H9 (cell line): ENCODE results near the gene SPRN. TPM values are rescaled to one million over a fixed set of nuclear protein-coding genes. Genes with fewer than 3 reads are reported as not detected.

Source experiments
- DNase-seq: peaks from one replicate; pipeline ENCODE4 v3.0.0-alpha.2; 2017
- H2AFZ ChIP-seq: one replicate; pipeline ENCODE4 v1.6.1; 2013; ENCODE audit warnings: mild to moderate bottlenecking, low read length, control low read depth, moderate library complexity
- H2AK5ac ChIP-seq: 2 replicates; pipeline ENCODE4 v1.6.1; 2013; ENCODE audit warnings: low read length, control low read depth, mixed read lengths; ENCODE audit not compliant: insufficient read length
- H2BK120ac ChIP-seq: one replicate; pipeline ENCODE4 v1.6.1; 2013; ENCODE audit warnings: low read depth, mild to moderate bottlenecking, low read length, control low read depth, inconsistent platforms; ENCODE audit not compliant: poor library complexity, severe bottlenecking
- H2BK12ac ChIP-seq: 2 replicates; pipeline ENCODE4 v1.6.1; 2013; ENCODE audit warnings: low read length, control low read depth, mixed read lengths, low read depth; ENCODE audit not compliant: insufficient read length
- H2BK15ac ChIP-seq: 2 replicates; pipeline ENCODE4 v1.6.1; 2013; ENCODE audit warnings: low read depth, low read length, control low read depth
- H2BK20ac ChIP-seq: one replicate; pipeline ENCODE4 v1.6.1; 2013; ENCODE audit warnings: low read depth, mild to moderate bottlenecking, low read length, control low read depth, inconsistent platforms; ENCODE audit not compliant: poor library complexity, severe bottlenecking
- H2BK5ac ChIP-seq: 2 replicates; pipeline ENCODE4 v1.6.1; 2013; ENCODE audit warnings: low read length, control low read depth, mixed read lengths; ENCODE audit not compliant: insufficient read length
- H3K14ac ChIP-seq: 2 replicates; pipeline ENCODE4 v1.6.1; 2013; ENCODE audit warnings: low read length, control low read depth; ENCODE audit not compliant: insufficient read depth
- H3K18ac ChIP-seq: 2 replicates; pipeline ENCODE4 v1.6.1; 2013; ENCODE audit warnings: low read depth, mild to moderate bottlenecking, mixed read lengths, low read length, control low read depth; ENCODE audit not compliant: insufficient read length
- H3K23ac ChIP-seq: 2 replicates; pipeline ENCODE4 v1.6.1; 2013; ENCODE audit warnings: low read length, control low read depth, mixed read lengths, low read depth; ENCODE audit not compliant: insufficient read length
- H3K23me2 ChIP-seq: 2 replicates; pipeline ENCODE4 v1.6.1; 2013; ENCODE audit warnings: low read depth, mild to moderate bottlenecking, mixed read lengths, low read length, control low read depth; ENCODE audit not compliant: insufficient read length, poor library complexity, severe bottlenecking
- H3K27ac ChIP-seq: 2 replicates; pipeline ENCODE4 v1.5.1; 2013; ENCODE audit warnings: low read length, control low read depth, mixed read lengths, low read depth; ENCODE audit not compliant: insufficient read length
- H3K27me3 ChIP-seq: 2 replicates; pipeline ENCODE4 v1.6.1; 2013; ENCODE audit warnings: low read length, control low read depth, inconsistent platforms; ENCODE audit not compliant: insufficient read depth
- H3K4ac ChIP-seq: 2 replicates; pipeline ENCODE4 v1.6.1; 2013; ENCODE audit warnings: low read depth, mild to moderate bottlenecking, control low read depth, inconsistent platforms, low read length, moderate library complexity
- H3K4me1 ChIP-seq: 2 replicates; pipeline ENCODE4 v1.6.1; 2013; ENCODE audit warnings: low read length, control low read depth, inconsistent platforms; ENCODE audit not compliant: insufficient read depth
- H3K4me2 ChIP-seq: 2 replicates; pipeline ENCODE4 v1.6.1; 2013; ENCODE audit warnings: low read length, control low read depth, mixed read lengths; ENCODE audit not compliant: insufficient read length, insufficient read depth
- H3K56ac ChIP-seq: 2 replicates; pipeline ENCODE4 v1.6.1; 2013; ENCODE audit warnings: low read depth, mild to moderate bottlenecking, mixed read lengths, low read length, control low read depth; ENCODE audit not compliant: insufficient read length
- H3K79me1 ChIP-seq: 2 replicates; pipeline ENCODE4 v1.6.1; 2013; ENCODE audit warnings: low read depth, mild to moderate bottlenecking, moderate library complexity, low read length, control low read depth, inconsistent platforms; ENCODE audit not compliant: insufficient read depth, poor library complexity, severe bottlenecking
- H3K79me2 ChIP-seq: 2 replicates; pipeline ENCODE4 v1.6.1; 2013; ENCODE audit warnings: low read length, control low read depth, inconsistent platforms; ENCODE audit not compliant: insufficient read depth
- H3K9ac ChIP-seq: 2 replicates; pipeline ENCODE4 v1.6.1; 2013; ENCODE audit warnings: low read length, control low read depth, mixed read lengths; ENCODE audit not compliant: insufficient read length; ENCODE audit errors: extremely low read depth
- H3K9me3 ChIP-seq: one replicate; pipeline ENCODE4 v1.6.1; 2013; ENCODE audit warnings: low read depth, low read length, inconsistent platforms; ENCODE audit not compliant: control insufficient read depth
- H3T11ph ChIP-seq: one replicate; pipeline ENCODE4 v1.6.1; 2013; ENCODE audit warnings: mild to moderate bottlenecking, low read length, control low read depth, inconsistent platforms
- H4K20me1 ChIP-seq: one replicate; pipeline ENCODE4 v1.6.1; 2013; ENCODE audit not compliant: control insufficient read depth, insufficient read length, insufficient read depth
- H4K5ac ChIP-seq: 2 replicates; pipeline ENCODE4 v1.6.1; 2013; ENCODE audit warnings: low read depth, mild to moderate bottlenecking, mixed read lengths, low read length, control low read depth; ENCODE audit not compliant: insufficient read length
- H4K8ac ChIP-seq: replicated peaks from 2 replicates; pipeline ENCODE4 v1.6.1; 2013; ENCODE audit warnings: low read length, control low read depth, mixed read lengths, low read depth; ENCODE audit not compliant: insufficient read length
- H4K91ac ChIP-seq: 2 replicates; pipeline ENCODE4 v1.6.1; 2013; ENCODE audit warnings: low read depth, mild to moderate bottlenecking, moderate library complexity, mixed read lengths, low read length, control low read depth; ENCODE audit not compliant: insufficient read length
- H3K27ac Mint-ChIP-seq, 3 experiments: 2 replicates in 2 of 3; 3 replicates in 1 of 3; pipeline ENCODE4 v1.8.0; 2020 to 2021; ENCODE audit warnings: mixed read lengths in 3 of 3, mild to moderate bottlenecking in 1 of 3, moderate library complexity in 1 of 3
- H3K27me3 Mint-ChIP-seq: 2 replicates; pipeline ENCODE4 v1.8.0; 2021; ENCODE audit warnings: low read depth, mild to moderate bottlenecking, moderate library complexity, mixed read lengths
- H3K36me3 Mint-ChIP-seq, 3 experiments: 2 replicates in 2 of 3; 3 replicates in 1 of 3; pipeline ENCODE4 v1.8.0; 2020 to 2021; ENCODE audit warnings: low read depth in 3 of 3, mixed read lengths in 3 of 3; ENCODE audit not compliant: insufficient read depth in 1 of 3
- H3K4me1 Mint-ChIP-seq, 2 experiments: 2 replicates each; pipeline ENCODE4 v1.8.0; 2020; ENCODE audit warnings: mixed read lengths in 2 of 2
- H3K4me3 Mint-ChIP-seq, 2 experiments: 2 replicates in 1 of 2; 3 replicates in 1 of 2; pipeline ENCODE4 v1.8.0; 2020 to 2021; ENCODE audit warnings: mild to moderate bottlenecking in 2 of 2, mixed read lengths in 2 of 2, moderate library complexity in 1 of 2
- H3K9me3 Mint-ChIP-seq, 2 experiments: 2 replicates in 1 of 2; 3 replicates in 1 of 2; pipeline ENCODE4 v1.8.0; 2020; ENCODE audit warnings: mild to moderate bottlenecking in 2 of 2, mixed read lengths in 2 of 2, moderate library complexity in 1 of 2
- WGBS: extraction: QIAGEN DNeasy Blood & Tissue Kit; methylation state at CpG from one replicate; pipeline ENCODE4 v1.1.7; 2013; ENCODE audit warnings: missing lambda C conversion rate, low lambda C conversion rate, mixed read lengths; ENCODE audit not compliant: insufficient read length; ENCODE audit errors: extremely low coverage; 5-methylcytosine and 5-hydroxymethylcytosine counted together
- total RNA-seq: library from RNA; stranded (reverse); gene quantifications from 2 replicates; pipeline ENCODE4 v1.2.1, GENCODE V29; 2021
- TF ChIP-seq, protein P1 (sequence below): fragments of 200-600 bp; sonication (generic); conservative IDR thresholded peaks from 3 replicates; pipeline ENCODE4 v1.8.0; 2021; ENCODE audit warnings: antibody characterized with exemption, mild to moderate bottlenecking

SPRN gene
- total RNA-seq, 1 experiment from 2014 or later = 0.42 TPM

DNA sequence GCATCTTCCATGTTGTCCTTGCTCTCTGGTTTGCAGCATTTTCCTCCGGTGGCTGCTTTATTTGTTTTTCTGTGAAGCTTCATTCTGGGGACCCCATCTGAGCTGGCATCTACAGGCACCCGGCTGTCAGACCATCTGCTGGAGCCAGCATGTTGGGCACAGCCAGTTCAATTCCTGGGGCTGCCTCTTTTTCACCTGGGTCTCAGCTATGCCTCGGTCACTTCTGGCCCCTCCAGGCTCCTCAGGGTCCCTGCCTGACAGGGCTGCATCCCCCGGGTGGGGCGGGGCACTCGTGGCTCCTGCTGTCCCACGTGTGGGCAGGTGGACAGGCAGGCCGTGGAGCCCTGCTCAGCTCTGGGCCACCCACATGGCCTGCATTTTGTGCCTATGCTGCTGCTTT is 37.4 kb upstream of the SPRN start:
- DNase-seq = no peak
- Histone ChIP-seq H2AK5ac (no peak overlapping the region), H3K23ac (no peak overlapping the region), H2BK12ac (no peak overlapping the region), H3K56ac (no peak overlapping the region), H3K9ac (no peak overlapping the region), H4K91ac (no peak overlapping the region), H2BK20ac (no peak overlapping the region), H3K27ac (no peak overlapping the region), H3K14ac (no peak overlapping the region), H3K4me2 (no peak overlapping the region), H2BK5ac (no peak overlapping the region), H3K4ac (no peak overlapping the region), H2AFZ (no peak overlapping the region), H4K5ac (no peak overlapping the region), H2BK120ac (no peak overlapping the region), H4K8ac (no peak overlapping the region), H2BK15ac (no peak overlapping the region), H4K20me1 (no peaks in the 10 kb centered on the region), H3K4me1 (no peaks in the 10 kb centered on the region), H3K9me3 (peaks cover 76% of the 10 kb centered on the region), H3K18ac (no peak overlapping the region), H3K79me2 (no peaks in the 10 kb centered on the region), H3K79me1 (no peaks in the 10 kb centered on the region), H3K23me2 (no peaks in the 10 kb centered on the region), H3T11ph (no peak overlapping the region), H3K27me3 (no peaks in the 10 kb centered on the region)
- Mint-ChIP-seq H3K9me3 (peaks cover 76 to 86% of the 10 kb centered on the region in 2 experiments), H3K4me1 (no peaks in the 10 kb centered on the region), H3K4me3 (no peak overlapping the region), H3K27ac (no peak overlapping the region), H3K27me3 (peaks cover 4% of the 10 kb centered on the region), H3K36me3 (peaks cover 11 to 16% (median 14%) of the 10 kb centered on the region in 3 experiments; a peak in 6 of 7 replicates)
- TF ChIP-seq, protein P1, sequence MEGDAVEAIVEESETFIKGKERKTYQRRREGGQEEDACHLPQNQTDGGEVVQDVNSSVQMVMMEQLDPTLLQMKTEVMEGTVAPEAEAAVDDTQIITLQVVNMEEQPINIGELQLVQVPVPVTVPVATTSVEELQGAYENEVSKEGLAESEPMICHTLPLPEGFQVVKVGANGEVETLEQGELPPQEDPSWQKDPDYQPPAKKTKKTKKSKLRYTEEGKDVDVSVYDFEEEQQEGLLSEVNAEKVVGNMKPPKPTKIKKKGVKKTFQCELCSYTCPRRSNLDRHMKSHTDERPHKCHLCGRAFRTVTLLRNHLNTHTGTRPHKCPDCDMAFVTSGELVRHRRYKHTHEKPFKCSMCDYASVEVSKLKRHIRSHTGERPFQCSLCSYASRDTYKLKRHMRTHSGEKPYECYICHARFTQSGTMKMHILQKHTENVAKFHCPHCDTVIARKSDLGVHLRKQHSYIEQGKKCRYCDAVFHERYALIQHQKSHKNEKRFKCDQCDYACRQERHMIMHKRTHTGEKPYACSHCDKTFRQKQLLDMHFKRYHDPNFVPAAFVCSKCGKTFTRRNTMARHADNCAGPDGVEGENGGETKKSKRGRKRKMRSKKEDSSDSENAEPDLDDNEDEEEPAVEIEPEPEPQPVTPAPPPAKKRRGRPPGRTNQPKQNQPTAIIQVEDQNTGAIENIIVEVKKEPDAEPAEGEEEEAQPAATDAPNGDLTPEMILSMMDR = no peak
- WGBS = no CpG with 5 or more reads among the region's 8 CpGs
